HG02840 (cell line): ENCODE data around the gene TMEM245.
"Not testable (repeated sequence)": the region's sequence is repeated elsewhere in the genome, so short reads cannot be mapped to it uniquely, and the experiment has no call there.

ENCODE experiments used
- ATAC-seq: cut with Tn5 transposase; IDR thresholded peaks from one replicate; pipeline ENCODE4 v1.9.1; 2021; ENCODE audit warnings: mild to moderate bottlenecking, moderate library complexity, moderate number of reproducible peaks; ENCODE audit not compliant: unreplicated experiment, low FRiP score

Gene TMEM245

DNA sequence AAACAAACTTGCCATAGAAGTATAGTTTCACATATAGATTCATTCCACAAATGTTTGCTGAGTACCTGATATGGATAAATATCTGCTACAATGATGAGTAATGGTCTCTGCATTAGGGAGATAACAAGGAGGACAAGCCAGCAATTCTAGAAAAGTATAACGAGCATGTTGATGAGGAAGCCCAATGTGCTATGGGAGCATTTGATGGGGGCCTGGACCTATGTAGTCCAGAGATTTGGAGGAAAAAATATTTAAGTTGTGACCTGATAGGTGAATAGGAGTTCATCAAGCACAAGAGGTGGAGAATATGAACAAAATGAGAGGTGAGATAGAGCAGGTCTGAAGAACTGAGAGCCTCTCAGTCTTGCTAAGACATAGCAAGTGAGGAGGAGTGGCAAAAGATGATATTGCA lies 14.4 kb upstream of the TMEM245 start:
- ATAC-seq = no peak

- no peak for ATAC-seq
Measured at GRCh38 chr9:109133533-109133932, 13.8 kb upstream of the TMEM245 start.

DNA sequence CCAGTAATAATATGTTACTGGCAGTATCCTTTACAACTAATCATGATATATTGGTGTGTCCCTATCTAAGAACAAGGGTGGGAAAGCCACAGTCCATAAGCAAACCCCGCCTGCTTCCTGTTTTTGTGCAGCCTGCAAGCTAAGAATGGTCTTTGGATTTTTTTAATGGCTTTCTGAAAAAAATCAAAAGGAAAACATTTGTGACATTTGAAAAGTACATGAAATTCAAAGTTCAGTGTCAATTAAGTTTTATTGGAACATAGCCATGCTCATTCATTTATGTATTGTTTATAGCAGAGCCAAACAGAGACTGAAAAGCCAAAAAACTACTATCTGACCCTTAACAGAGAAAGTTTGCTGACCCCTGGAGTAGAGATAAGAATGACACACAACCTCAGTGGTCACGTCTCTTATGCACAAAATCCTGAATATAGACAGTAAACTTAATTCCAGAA lies 12.8 kb upstream of the TMEM245 start:
- no peak for ATAC-seq

DNA sequence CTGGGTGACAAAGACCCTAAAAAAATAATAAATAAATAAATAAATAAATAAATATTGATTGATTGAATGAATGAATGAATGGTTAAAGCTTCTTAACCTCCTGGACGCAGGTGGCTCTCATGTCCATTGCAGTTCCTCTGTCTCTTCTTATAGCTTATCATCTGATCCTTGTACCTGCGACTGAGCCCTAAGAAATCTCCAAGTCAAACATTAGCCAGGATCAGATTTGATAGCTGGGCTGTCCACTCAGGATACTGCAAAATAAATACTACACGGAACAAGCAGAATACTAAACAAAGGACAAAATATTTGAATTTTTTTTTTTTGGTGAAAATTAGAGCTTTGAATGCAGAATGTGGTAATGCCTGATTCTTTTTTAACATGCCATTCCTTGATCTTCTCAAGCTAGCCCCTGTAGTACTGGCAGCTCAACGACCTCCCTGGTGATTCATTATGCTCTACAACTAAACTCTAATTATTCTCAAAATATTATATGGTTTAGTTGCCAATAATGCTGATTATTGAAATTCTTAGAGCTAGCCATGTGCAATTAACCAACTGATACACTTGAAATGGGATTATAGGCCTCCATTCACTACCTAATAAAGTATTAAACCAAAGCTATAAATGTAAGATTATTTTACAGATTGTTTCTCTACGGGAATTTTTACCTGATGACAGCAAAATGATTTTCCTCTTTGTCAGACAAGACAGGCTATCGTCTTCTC lies 9.9 kb upstream of the TMEM245 start:
- no peak for ATAC-seq

DNA sequence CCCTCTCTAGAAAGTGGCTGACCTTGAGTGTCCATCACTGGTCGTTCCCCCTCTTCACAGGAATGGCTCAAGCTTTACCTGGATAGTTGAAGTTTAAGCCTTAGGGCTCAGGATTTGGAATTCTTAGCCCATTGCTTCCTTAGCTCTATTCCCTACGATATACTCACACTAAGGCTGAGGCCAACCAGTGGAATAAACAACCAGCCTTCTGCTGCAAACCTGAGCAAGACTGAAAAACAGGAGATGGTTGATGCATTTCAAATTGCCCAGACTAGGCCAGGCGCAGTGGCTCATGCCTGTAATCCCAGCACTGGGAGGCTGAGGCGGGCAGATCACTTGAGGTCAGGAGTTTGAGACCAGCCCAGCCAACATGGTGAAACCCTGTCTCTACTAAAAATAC lies 6.9 kb upstream of the TMEM245 start:
- not testable (repeated sequence) for ATAC-seq

- no peak for ATAC-seq
Measured at GRCh38 chr9:109124121-109124520, 4.4 kb upstream of the TMEM245 start.

- ATAC-seq = no peak
Measured at GRCh38 chr9:109122726-109123621, 3.2 kb upstream of the TMEM245 start.

DNA sequence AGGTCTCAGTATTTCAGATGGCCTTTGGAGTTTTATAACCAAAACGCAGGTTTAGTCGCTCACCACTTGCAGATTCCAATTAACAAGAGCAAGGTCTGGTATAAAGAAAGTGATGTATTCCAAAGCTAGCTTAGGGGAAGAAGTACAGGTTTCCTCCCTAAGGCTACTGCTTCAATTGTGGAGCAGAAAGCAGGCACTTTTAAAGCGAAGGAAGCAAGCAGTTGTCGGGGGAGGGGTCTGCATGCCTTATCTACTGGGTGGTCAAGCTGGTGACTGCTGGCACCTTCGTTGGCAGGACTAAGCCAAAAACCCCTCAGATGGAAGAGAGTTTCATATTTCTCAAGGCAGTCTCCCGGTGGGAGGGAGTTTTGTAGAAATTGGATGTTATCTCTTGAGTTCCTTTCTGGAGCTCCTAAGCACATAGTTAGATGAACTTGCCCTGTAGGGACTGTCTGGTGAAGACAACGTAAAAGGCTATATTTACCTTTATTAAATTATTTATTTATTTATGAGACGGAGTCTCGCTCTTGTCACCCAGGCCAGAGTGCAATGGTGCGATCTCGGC lies 1.6 kb upstream of the TMEM245 start:
- no peak for ATAC-seq

DNA sequence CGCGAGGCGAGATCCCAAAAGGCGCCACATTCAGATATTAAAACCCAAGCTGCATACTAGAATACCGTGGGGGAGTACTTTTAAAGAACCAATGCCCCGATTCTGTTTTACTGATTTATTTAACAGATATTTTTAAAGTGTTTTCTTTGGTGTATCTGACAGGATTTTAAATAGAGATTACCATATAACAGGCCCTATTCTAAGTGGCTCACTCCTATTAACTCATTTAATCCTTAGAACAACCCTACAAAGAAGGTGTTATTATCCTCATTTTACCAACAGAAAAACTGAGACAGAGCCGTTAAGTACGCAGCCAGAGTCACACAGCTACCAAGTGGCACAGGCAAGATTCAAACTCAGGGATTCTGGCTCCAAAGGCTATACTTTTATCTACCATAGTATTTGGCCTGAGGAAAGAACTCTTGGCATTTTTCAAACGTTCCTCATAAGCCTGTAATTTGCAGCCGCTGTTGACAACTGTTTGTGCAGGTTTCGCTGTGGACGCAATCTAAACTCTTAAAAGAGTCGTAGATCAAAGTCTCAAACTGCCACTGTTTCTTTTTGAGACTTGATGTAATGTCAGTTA lies 550 bp upstream of the TMEM245 start:
- ATAC-seq = no peak

GRCh38 chr9:109118808-109119438 lies 824 bp downstream of the TMEM245 start:
- no peak for ATAC-seq

DNA sequence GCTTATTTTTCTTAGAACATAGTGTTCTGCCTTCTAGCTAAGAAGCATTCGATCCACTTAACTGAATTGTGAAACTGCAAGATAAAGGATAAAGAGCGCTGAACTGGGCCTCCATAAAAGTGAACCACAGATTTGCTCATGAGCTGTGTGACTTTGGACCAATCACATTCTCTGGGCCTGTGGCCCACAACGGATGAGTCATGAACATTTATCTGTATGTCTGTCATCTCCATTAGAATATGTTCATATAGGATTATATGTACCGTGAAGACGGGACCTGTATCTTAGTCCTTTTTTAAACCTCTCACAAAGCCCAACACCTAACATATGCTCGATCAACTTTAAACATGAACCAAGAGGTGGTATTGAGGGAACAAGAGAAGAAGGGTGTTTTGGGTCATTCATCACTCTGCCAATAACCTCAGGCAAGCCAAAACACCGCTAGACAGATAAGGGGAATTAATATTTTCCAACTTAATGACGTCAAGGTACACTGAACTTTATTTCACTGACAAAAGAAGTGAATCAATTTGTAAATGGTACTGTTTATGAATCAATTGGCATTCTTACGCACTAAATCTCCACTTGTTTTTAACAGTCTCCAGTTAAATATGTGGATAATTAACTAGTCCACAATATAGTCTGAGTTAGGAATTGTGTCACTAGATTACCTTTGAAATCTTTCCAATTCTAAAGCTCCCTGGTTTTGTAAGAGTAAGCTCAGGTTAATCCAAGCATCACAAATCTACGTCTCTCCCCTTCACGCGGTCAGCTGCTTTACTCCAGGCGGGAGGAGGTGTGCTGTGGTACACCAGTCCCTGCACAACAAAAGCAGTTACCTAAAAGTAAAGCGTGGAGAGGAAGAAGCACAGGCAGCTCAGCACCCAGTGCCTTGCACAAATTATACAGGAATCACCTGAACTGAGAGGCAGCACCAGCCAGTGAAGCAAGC lies 1.6 kb downstream of the TMEM245 start:
- no peak for ATAC-seq

GRCh38 chr9:109115931-109116526 lies 3.7 kb downstream of the TMEM245 start:
- no peak for ATAC-seq

DNA sequence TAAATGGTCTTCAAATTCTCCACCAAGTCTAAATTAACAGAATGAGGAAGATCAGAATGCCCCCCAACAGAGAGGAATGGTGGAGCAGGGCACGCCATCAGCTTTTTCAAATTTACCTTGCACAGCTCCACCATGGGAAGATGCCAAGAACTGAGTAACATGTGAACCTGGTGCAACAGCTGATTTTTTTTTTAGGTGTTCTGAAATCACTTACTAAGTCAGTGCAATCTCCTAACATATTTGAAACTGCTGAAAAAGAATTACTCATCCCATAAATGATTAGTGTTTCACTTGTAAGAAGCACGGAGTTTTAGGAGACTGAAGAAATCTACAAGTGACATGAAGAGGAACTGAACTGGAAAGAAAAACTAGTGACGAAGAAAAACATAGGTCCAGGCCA lies 5.1 kb downstream of the TMEM245 start:
- ATAC-seq = no peak

GRCh38 chr9:109113892-109114609 lies 5.7 kb downstream of the TMEM245 start:
- ATAC-seq = no peak

DNA sequence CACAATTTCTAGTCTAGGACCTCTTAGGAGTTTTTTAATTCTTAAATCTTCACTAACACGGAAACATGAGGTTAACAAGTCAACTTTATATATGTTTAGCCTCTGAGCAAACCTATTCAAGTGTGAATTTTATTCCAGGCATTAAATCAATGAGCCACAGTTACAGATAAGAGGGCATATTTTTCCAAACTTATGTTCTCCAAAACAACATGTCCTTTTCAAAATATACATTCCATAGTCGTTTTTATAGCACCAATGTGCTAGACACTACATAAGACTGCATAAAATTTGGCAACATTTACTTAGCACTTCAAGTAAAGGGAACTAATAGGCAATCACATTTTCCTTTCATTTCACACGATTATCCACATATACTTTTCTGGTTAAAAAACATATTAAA lies 6.5 kb downstream of the TMEM245 start:
- ATAC-seq = no peak

GRCh38 chr9:109110329-109111021 lies 9.3 kb downstream of the TMEM245 start:
- peak; percentile 57 for ATAC-seq

GRCh38 chr9:109109967-109110328 lies 9.8 kb downstream of the TMEM245 start:
- no peak for ATAC-seq

GRCh38 chr9:109108318-109108717 lies 11.4 kb downstream of the TMEM245 start:
- ATAC-seq = no peak
